C1 segment of cervical spinal cord (tissue), 14 donors: ENCODE measurements around the gene CFAP70.

Source experiments
- DNase-seq, 14 donors: peaks; one replicate each; lab custom pipeline; 2025; lab: John Stamatoyannopoulos, UW

The CFAP70 gene

GRCh38 chr10:73253225-73253555 lies 105.5 kb downstream of the CFAP70 start:
- no peak for DNase-seq

GRCh38 chr10:73252445-73253224 lies 106.0 kb downstream of the CFAP70 start, which contains the start of gene MRPS16:
MRPS16 (minus strand) TSS chr10:73252644; CDS start chr10:73252482, 162 bp downstream.
- peak; percentile 73 to 95 (median 92) for DNase-seq

DNA sequence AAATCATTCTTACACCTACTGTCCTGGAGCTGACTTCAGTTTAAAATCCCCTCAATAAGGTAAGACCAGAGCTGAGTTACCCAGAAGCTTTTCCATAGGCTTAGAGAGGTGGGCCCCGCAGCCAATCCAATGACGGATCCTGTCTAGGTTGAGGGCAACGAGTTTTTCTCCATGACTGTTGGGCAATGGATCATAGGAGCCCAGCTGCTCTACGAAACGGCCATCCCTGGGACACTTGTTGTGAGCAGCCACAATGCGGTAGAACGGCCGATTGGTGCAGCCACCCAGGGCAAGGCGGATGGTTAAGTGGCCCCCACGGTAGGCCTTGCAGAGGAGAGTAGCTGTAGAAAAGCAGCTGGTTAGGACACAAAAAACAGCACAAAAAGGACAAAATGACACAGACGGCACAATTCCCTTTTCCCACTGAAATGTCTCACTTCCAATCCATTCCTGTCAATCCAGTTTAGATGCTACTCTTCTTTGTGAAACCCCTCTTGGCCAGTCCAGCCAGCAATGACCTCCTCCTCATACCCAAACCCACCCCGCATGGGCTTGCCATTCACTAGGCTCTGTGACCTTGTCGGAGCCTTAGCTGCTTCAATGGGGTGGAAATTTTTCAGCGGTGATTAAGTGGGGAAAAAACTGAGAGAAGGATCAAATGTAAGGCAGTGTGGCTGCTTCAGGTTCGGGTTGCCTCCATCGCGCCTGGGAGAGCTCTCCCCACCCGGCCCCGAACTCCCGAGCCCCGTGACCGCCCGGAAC lies 106.8 kb downstream of the CFAP70 start:
- DNase-seq: no peak

DNA sequence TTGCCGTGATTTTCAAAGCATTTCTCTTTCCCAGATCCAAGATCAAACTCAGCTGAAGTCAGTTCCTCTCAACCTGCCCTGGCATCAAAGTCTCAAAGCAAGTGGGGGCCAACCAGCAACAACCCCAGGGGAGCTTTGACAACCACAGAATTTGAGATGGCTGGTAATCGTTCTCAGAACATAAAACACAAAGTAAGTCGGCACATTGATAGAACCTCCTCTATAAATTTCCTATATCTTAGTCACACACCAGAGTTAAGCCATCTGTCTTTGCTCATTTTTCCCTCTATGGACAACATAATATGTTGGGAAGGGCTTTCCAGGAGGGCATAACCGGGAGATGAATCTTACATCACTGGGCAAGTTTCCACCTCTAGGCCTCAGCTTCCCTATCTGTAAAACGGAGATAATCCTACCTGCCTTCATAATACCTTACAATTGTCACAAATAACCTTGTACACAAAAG lies 110.4 kb downstream of the CFAP70 start:
- no peak for DNase-seq

DNA sequence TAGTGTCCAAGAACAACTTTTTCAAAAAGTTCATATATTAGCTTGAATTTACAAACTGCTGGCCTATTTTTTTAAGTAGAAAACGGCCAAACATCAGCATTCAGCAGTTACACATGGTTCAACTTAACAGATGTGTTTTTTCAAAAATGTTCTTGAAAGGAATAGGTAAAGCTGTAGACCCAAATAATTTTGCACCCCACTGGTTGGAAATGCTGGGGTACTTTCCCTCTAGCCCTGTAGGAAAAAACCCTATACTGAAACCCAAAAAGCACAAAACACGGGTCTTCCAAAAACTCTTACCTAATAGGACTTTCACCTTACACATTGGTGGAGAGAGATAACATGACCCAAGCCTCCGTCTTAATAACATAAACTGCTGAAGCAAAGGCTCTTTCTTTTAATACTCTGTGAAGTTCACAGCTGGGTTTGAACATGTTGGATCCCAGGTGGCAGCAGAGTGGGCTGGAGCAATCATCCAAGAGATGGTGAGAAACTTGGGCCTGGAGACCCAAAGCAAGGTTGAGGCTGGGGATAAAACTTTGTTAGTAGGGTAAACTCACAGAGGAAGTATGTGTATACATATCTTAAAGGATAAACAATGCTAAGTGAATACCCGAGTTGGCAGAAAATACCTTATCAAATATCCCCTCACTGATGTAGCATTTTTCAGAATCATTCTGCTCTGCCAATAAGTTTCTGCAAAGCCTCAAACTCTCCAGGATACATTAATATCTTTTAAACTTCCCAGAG lies 111.0 kb downstream of the CFAP70 start:
- no peak for DNase-seq

GRCh38 chr10:73246646-73247508 lies 111.8 kb downstream of the CFAP70 start, which contains the start of gene DNAJC9:
DNAJC9 (minus strand) TSS chr10:73247255; CDS start chr10:73247189, 66 bp downstream.
- peak; percentile 62 to 93 (median 87) for DNase-seq

- no peak for DNase-seq
Observed at GRCh38 chr10:73246322-73246645, 112.4 kb downstream of the CFAP70 start.

DNA sequence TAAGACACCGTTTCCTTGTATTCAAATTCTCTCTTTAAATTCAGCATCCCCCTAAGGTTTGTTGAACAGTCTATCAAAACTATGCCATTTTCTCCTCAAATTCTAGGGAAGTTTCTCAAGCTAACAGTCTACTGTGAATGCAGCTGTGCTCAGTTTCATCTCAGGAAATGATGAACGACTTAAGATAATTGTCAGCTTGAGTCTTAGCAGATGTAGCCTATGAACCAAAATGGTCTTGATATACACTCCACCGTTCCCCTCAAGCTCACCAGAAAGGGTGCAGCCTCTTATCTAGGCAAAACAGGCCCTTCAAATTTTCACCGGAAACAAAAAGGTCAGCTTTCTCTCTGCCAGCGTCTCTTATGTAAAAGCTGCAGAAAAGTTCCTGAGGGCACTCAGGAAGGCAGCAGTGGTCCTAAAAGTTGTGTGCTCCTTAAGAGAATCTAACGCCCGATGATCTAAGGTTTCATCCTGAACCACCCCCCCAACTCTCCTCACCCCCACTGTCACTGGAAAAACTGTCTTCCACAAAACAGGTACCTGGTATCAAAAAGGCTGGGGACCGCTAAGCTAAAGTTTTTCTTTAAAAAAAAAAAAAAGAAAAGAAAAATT lies 113.7 kb downstream of the CFAP70 start:
- DNase-seq: no peak

GRCh38 chr10:73239908-73240307 lies 118.8 kb downstream of the CFAP70 start:
- DNase-seq: no peak

GRCh38 chr10:73238990-73239566 lies 119.6 kb downstream of the CFAP70 start:
- no peak for DNase-seq

DNA sequence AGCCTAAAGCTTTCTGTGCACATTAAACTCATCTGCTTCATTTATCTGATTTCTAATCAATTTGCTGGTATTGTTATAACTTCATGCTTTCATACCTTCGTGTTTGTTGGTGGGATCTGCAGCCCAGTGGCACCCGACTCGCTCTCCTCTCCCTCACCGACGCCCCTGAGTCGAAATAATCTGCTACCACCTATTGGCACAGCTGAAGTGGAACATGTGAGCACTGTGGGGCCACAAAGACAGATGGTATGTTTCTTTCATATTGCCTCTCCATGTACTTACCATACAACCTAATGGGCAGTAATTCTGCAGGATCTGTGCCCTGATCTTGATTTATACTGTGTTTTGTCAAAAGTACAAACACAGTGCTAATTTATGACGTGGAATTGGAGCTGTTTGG lies 124.0 kb downstream of the CFAP70 start:
- no peak for DNase-seq

- no peak for DNase-seq
Observed at GRCh38 chr10:73233883-73234282, 124.8 kb downstream of the CFAP70 start.

- DNase-seq: no peak
Observed at GRCh38 chr10:73232887-73233286, 125.8 kb downstream of the CFAP70 start.

DNA sequence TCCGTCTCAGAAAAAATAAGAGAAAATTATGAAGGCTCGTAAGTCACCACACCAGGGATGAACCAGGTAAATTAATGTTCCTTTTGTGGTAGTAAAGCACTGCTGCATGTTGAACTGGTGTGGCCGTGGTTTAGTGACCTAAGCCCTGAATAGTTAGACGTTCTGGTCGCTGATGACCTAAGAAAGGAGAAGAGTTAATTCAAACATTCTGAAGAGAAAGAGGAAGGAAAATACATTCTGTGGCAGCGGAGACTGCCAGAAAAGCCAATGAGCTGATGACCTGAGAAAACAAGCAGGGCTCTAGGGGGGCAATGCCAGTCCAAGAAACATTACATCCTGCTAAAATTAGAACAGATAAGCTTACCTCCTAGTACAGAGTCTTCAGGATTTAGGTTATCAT lies 129.1 kb downstream of the CFAP70 start:
- no peak for DNase-seq

DNA sequence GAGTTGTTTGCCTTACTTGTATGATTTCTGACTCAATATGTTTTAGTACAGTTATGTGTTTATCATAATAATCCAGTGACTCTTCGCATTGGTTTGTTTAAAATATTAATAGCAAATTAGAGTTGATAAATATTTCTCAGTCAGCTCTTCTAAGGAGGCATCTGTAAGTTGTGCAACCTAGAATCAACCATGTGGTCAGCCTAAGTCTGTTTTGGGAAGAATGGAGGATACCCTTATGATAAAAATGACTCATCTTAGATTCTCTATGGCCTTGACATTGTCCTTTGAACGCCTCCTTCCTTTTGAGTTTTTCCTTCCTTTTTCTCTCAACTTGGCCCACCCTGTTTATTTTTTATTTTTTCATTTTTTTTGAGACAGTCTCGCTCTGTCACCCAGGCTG lies 130.4 kb downstream of the CFAP70 start:
- DNase-seq: no peak

- no peak for DNase-seq
Observed at GRCh38 chr10:73226663-73227062, 132.0 kb downstream of the CFAP70 start.

GRCh38 chr10:73225518-73225917 lies 133.1 kb downstream of the CFAP70 start:
- DNase-seq: no peak

DNA sequence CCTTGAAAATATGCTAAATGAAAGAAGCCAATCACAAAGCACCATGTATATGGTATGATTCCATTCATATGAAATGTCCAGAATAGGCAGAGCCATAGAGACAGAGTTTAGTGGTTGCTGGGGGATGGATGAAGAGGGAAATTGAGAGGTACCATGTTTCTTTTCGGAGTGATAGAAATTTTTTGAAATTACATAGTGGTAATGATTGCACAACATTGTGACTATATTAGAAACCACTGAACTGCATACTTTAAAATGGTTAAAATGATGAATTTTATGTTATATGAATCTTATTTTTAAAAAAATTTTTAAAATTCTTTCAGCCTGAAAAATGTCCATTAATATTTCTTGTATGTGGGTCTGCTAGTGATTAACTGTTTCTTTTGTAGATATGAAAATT lies 137.7 kb downstream of the CFAP70 start:
- no peak for DNase-seq

- DNase-seq: no peak
Observed at GRCh38 chr10:73219384-73219783, 139.3 kb downstream of the CFAP70 start.

DNA sequence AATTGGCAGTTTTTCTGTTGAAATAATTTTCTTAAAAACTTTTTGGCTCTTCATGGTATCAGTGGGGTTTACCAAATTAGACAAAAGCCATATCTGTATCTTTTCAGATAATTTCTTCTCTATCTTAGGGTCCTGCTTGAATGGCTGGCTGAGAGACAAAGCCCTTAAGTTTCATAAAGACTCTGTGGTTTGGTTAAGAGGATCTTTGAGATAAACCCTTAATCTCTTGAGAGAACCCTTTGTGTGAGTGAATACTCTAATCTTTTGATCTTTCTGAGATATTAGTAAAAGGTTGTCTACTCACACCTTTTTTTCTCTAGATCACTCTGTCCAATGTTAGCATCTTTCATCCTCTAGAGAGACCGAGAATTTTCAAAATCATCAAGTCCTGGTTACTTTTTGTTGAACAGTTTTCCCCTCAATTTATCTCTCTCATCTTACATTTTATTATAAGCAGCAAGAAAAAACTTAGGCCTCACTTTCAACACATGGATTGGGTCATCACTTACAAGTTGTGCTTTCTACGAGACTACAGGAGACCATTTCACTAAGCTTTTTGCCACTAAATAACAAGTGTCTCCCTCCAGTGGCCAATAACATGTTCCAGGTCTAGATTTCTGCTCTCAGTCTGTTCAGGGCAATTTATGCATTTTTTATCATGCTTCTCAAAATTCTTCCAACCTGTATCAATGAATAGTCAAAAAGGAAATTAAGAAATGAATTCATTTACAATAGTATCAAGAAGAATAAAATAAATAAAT lies 140.1 kb downstream of the CFAP70 start:
- no peak for DNase-seq
